ENCODE data around the gene KDM4B.
A peak's percentile ranks its signal among the peaks of the same experiment; 100 is the strongest.

The KDM4B gene

DNA sequence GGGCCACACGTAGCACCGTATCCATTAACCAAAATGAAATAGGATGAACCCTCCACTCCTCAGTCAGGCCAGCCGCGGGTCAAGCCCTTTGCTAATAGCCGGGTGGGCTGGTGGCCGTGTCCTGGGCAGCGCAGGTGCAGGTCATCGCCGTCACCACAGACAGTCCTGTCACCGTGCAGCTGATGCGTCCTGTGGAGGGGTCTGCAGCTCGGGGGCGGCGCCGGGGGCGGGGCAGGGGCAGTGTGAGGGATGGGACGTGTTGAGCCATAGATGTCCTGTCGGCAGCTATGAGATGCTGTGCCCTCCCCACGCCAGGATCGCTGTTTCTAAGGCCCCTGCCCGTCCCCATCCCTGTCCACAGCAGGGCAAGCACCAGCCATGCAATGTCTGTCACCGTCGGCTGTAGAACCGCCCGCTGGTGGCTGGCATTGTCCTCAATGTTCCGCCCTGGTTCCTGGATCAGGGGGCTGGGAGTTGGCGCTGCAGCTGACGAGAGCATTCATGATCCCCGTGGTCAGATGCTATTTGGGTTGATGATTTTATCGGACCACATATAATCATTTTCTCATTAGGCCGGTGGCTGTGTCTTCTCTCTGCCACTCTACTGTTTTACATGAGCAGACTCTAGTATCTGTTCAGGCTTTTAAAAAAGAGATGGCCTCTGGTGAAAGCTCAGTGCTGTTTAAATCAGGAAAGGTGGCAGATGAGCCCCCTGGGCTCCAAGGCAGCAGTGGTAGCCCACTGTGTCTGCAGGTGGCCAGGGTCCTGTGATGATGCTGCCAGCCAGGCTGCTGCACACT lies 126.1 kb downstream of the KDM4B start:
- Mint-ChIP-seq H3K9me3 (peaks cover under 1 to 11% of the 10 kb centered on the region in 2 donors), H3K27ac (no peak overlapping the region), H3K36me3 (peaks cover 37 to 45% of the 10 kb centered on the region in 2 donors), H3K4me3 (no peak overlapping the region), H3K4me1 (peaks cover 0 to 5% of the 10 kb centered on the region in 2 donors), H3K27me3 (no peaks in the 10 kb centered on the region)
- DNase-seq (no peak), ATAC-seq (replicated peaks) (no peak)

DNA sequence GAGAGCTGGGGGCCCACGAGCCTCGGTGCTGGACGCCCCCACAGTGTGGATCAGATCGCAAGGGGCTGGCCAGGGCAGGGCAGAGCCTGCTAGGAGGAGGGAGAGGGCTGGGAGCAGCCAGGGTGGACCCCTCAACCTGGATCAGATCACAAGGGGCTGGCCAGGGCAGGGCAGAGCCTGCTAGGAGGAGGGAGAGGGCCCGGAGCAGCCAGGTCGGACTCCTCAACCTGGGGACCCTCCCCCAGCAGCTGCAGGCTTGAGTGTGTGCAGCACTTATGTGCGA lies 126.6 kb downstream of the KDM4B start:
- H3K27ac Mint-ChIP-seq, result no peak overlapping the region
- H3K27me3 Mint-ChIP-seq, result no peaks in the 10 kb centered on the region
- peaks cover 0 to 5% of the 10 kb centered on the region in 2 donors for H3K4me1 Mint-ChIP-seq
- DNase-seq (no peak), ATAC-seq (replicated peaks) (no peak)
- no peak overlapping the region for H3K4me3 Mint-ChIP-seq
- H3K36me3 Mint-ChIP-seq, result peaks cover 42 to 50% of the 10 kb centered on the region in 2 donors
- peaks cover 6 to 14% of the 10 kb centered on the region in 2 donors for H3K9me3 Mint-ChIP-seq

DNA sequence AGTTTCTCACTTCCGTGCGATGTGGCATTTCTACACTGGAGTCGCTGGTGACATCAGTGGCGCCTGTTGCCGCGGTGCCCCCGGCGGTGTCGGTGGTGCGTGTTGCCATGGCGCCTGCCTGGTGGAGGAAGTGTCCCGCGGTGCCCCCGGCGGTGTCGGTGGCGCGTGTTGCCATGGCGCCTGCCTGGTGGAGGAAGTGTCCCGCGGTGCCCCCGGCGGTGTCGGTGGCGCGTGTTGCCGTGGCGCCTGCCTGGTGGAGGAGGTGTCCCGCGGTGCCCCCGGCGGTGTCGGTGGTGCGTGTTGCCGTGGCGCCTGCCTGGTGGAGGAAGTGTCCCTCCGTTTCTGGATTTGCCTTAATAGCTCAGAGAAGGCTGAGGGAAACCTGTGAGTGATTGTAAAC lies 127.6 kb downstream of the KDM4B start:
- peaks cover 0 to 5% of the 10 kb centered on the region in 2 donors for H3K4me1 Mint-ChIP-seq
- no peak for DNase-seq
- no peak overlapping the region for H3K27ac Mint-ChIP-seq
- H3K9me3 Mint-ChIP-seq, result peaks cover 9 to 18% of the 10 kb centered on the region in 2 donors
- H3K27me3 Mint-ChIP-seq, result no peaks in the 10 kb centered on the region
- H3K4me3 Mint-ChIP-seq, result no peak overlapping the region
- H3K36me3 Mint-ChIP-seq, result peaks cover 50 to 56% of the 10 kb centered on the region in 2 donors
- no peak for ATAC-seq (replicated peaks)

DNA sequence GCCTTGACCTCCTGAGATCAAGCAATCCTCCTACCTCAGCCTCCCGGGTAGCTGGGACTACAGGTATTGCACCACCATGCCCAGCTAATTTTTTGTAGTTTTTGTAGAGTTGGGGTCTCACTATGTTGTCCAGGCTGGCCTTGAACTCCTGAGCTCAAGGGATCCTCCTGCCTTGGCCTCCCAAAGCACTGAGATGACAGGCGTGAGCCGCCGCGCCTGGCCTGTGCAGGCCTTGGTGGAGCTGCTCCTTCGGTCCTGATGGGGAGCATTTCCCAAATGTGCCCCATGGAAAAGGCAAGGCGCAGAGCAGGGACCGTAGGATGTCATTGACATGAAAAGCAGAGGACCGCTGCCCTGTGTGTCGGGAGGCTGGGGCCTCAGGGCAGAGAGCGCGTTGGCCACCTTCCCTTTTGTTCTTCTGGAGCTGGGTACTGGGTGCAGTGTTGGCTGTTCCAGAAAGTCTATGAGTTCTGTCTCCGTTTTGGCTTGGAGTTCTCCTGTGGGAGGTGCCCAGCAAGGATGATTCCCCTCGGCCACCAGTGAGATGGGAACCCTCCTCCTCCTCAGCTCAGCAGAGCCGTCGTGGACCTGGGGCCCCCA lies 128.5 kb downstream of the KDM4B start:
- H3K36me3 Mint-ChIP-seq, result peaks cover 50 to 56% of the 10 kb centered on the region in 2 donors
- H3K4me1 Mint-ChIP-seq, result peaks cover 0 to 5% of the 10 kb centered on the region in 2 donors
- H3K9me3 Mint-ChIP-seq, result peaks cover 9 to 18% of the 10 kb centered on the region in 2 donors
- H3K4me3 Mint-ChIP-seq, result no peak overlapping the region
- no peaks in the 10 kb centered on the region for H3K27me3 Mint-ChIP-seq
- H3K27ac Mint-ChIP-seq, result no peak overlapping the region
- ATAC-seq (replicated peaks), result no peak
- no peak for DNase-seq

DNA sequence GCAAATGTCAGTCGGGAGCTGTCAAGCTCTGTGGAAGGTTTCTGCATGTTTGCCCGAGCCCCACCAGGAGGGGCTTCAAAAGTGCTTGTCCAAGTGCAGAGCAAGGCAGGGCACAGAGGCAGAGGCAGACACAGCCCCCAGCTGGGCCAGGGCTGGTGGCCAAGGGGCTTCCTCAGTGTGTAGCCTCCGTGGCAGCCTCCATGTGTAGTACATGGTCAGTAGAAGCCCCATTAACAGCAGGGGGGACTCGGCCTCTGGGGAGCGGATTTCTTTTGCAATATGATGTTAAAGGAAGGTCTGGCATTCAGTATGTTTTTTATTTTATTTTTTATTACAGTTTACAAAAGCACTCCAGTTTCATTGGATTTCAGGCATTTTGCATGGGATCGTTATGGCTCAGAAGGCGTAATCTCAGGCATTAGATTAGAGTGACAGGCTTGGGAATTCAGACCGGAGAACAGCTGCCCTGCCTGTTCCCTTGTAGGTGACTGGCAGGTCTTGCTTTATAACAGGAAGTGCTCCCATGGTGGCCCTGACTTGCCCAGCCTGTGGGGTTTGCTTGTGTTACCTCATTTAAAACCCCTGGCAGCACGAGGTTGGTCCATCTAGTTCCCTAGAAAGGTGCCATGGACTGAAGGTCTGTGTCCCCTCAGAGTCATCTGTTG lies 129.2 kb downstream of the KDM4B start:
- peaks cover 51 to 56% of the 10 kb centered on the region in 2 donors for H3K36me3 Mint-ChIP-seq
- ATAC-seq (replicated peaks) (no peak), DNase-seq (no peak)
- H3K27ac Mint-ChIP-seq, result no peak overlapping the region
- peaks cover 9 to 18% of the 10 kb centered on the region in 2 donors for H3K9me3 Mint-ChIP-seq
- no peaks in the 10 kb centered on the region for H3K27me3 Mint-ChIP-seq
- H3K4me3 Mint-ChIP-seq, result no peak overlapping the region
- H3K4me1 Mint-ChIP-seq, result peaks cover 0 to 5% of the 10 kb centered on the region in 2 donors

DNA sequence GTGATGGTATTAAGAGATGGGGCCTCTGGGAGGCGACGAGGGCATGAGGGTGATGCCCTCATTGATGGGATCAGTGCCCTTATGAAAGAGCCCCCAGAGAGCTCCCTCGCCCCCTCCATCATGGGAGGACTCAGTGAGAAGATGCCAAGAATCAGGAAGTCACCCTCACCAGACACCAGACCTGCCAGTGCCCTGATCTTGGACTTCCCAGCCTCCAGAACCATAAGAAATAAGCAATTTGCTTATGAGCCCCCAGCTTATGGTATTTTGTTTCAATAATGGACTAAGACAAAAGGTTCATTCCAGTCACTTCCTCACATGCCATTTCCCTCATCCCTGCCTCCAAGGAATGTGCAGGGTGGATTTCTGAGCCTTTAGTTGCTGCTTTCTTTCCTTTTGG lies 129.7 kb downstream of the KDM4B start:
- Mint-ChIP-seq H3K27me3 (no peaks in the 10 kb centered on the region), H3K27ac (no peak overlapping the region), H3K36me3 (peaks cover 52 to 56% of the 10 kb centered on the region in 2 donors), H3K4me3 (no peak overlapping the region), H3K9me3 (peaks cover 9 to 18% of the 10 kb centered on the region in 2 donors), H3K4me1 (peaks cover 0 to 5% of the 10 kb centered on the region in 2 donors)
- DNase-seq, result no peak
- ATAC-seq (replicated peaks), result no peak

DNA sequence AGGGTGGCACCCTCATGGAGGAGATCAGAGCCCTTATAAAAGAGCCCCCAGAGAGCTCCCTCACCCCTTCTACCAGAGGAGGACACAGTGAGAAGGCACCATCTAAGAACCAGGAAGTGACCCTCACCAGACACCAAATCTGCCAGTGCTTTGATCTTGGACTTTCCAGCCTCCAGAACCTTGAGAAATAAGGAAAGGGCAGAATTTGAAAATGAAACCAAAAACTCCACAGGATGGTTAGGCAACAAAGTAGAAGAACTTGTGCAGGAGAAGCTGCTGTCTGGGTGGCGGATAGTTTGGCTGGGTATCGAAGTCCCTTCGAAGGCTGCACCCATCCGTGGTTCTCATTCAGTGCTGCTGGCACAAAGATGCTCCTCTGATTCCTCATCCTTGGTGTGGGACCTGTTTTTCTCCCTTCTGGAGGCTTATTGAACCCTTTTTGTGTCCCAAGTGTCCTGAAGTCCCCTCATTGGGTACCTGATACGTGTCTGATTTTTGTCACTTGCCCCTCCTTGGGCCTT lies 130.8 kb downstream of the KDM4B start:
- Mint-ChIP-seq H3K9me3 (peaks cover 9 to 18% of the 10 kb centered on the region in 2 donors), H3K27me3 (no peaks in the 10 kb centered on the region), H3K4me1 (no peaks in the 10 kb centered on the region), H3K27ac (no peak overlapping the region), H3K4me3 (no peak overlapping the region), H3K36me3 (peaks cover 49% of the 10 kb centered on the region in 2 donors)
- DNase-seq (no peak), ATAC-seq (replicated peaks) (no peak)

DNA sequence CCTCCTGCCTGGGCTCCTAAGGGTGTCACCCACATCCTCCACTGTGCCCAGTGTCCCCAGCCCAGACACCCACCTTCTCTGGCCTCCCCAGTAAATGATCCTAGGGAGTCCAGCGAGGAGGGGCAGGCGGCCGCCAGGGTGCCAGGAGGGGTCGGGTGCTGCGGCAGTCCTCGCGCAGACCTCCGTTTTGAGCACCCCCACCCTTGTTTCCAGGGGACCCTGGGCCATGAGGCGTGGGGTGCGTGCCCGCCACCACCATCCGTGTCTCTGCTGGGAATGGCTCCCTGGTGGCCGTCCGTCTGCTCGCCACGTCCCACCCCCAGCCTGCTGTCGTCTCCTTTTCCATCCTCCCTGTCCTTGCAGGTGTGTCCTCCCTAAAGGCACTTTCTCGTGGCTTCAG lies 133.0 kb downstream of the KDM4B start:
- DNase-seq (no peak), ATAC-seq (replicated peaks) (no peak)
- Mint-ChIP-seq H3K27ac (no peak overlapping the region), H3K27me3 (no peaks in the 10 kb centered on the region), H3K4me3 (no peak overlapping the region), H3K4me1 (no peaks in the 10 kb centered on the region), H3K9me3 (peaks cover 9 to 17% of the 10 kb centered on the region in 2 donors), H3K36me3 (peaks cover 47 to 48% of the 10 kb centered on the region in 2 donors)

DNA sequence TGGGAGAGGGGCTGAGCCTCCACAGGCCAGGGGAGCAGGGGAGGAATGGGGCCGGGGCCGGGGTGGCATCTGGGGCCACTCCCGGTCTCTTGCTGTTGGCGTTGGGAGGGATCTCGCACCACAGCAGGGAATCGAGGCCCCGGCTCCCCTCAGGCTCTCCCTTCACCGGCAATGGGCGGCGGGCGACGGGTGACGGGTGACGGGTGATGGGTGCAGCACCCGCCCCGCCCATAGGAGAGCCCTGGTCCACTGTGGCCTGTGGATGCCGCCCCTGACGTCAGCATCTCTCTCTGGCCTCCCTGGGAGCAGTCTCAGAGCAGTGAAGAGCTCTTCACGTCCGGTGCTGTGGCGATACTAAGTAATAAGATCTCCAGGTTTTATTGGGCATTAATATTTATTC lies 133.6 kb downstream of the KDM4B start:
- peaks cover 40 to 43% of the 10 kb centered on the region in 2 donors for H3K36me3 Mint-ChIP-seq
- no peak for DNase-seq
- peaks cover 9 to 17% of the 10 kb centered on the region in 2 donors for H3K9me3 Mint-ChIP-seq
- H3K4me3 Mint-ChIP-seq, result no peak overlapping the region
- no peaks in the 10 kb centered on the region for H3K4me1 Mint-ChIP-seq
- no peaks in the 10 kb centered on the region for H3K27me3 Mint-ChIP-seq
- no peak for ATAC-seq (replicated peaks)
- H3K27ac Mint-ChIP-seq, result no peak overlapping the region

DNA sequence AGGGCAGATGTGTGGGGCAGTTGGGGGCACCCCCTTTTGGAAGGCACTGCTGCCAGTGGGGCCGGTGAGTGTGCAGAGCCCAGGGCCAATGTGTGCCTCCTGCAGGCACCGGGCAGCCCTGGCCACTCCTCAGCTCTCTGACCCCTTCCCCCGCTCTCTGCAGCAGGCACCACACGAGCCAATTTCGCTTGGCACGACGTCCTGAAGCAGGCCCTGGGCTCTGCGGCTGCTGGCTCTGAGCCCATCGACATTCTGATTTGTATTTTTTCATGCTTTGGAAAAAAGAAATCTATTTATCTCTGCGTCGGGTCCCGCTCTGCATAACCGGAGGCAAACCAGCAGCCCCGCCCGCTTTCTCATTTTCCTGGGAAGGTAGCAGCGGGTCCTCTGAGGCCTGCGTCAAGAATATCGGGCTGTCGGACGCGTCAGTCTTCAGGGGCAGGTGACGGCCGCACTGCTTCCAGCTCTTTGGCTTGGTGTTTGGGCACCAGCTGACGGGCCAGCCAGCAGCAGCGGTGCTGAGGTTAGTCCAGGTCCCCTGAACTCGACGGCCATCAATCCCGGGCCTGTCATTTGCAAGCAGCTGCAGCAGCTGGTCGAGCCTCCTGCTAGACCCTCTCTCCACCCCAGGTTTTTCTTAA lies 134.3 kb downstream of the KDM4B start:
- Mint-ChIP-seq H3K9me3 (peaks cover 9 to 17% of the 10 kb centered on the region in 2 donors), H3K36me3 (peaks cover 35 to 39% of the 10 kb centered on the region in 2 donors), H3K27me3 (no peaks in the 10 kb centered on the region), H3K27ac (peak overlapping the region; percentile 37), H3K4me1 (no peaks in the 10 kb centered on the region), H3K4me3 (no peak overlapping the region)
- ATAC-seq (replicated peaks) (no peak), DNase-seq (no peak)

DNA sequence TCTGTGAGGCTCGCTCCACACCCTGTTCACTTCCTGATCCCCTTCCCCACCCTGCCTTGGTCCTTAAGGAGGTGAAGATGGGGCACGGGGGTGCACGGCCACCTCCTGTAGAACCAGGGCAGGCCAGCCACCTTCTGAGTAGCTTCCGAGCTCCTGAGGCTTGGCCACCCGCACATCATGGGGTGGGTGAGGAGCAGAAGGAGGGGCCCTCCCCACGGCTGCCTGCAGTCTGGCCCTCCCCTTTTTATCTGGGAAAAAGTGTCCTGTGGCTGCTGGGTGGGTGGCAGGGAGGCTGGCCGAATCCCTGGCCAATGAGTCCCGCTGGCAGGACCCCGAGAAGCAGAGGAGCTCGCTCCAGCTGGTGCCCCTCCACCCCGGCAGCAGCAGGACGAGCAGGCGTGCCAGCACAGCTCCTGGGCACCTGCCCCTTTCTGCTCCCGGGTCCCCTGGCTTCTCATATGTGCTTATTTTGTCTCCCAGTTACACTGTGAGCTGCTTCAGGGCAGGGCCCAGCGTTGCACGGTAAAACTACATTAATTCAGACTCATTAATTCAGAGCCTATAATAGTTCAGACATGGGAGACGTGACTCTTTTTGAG lies 135.0 kb downstream of the KDM4B start:
- no peak for DNase-seq
- no peaks in the 10 kb centered on the region for H3K27me3 Mint-ChIP-seq
- ATAC-seq (replicated peaks), result no peak
- H3K27ac Mint-ChIP-seq, result no peak overlapping the region
- H3K4me3 Mint-ChIP-seq, result no peak overlapping the region
- peaks cover 29 to 33% of the 10 kb centered on the region in 2 donors for H3K36me3 Mint-ChIP-seq
- H3K9me3 Mint-ChIP-seq, result peaks cover 9 to 13% of the 10 kb centered on the region in 2 donors
- no peaks in the 10 kb centered on the region for H3K4me1 Mint-ChIP-seq

DNA sequence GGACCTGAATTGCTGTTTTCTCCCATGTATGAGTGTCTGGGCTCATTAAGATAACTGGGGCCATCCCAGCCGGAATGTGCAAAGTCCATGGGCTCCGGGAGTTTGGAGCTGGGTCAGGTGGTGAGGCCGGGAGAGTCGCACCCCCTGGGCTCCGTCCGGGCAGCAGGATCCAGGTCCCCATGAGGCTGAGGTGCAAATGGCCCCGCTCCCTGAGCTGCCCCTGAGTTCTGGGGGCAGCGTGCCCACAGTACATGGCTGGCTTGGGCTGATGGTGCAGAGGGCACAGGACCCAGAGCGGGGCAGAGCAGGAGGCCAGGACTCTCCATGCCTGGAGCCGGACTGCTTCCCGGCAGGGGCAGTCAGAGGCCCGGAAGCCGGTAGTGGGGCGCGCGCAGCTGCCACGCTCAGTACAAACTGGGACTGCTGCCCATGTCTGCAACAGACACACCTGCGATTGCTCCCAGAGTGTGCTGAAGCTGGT lies 136.0 kb downstream of the KDM4B start:
- peaks cover 22 to 25% of the 10 kb centered on the region in 2 donors for H3K36me3 Mint-ChIP-seq
- H3K9me3 Mint-ChIP-seq, result peaks cover 8 to 9% of the 10 kb centered on the region in 2 donors
- H3K4me3 Mint-ChIP-seq, result no peak overlapping the region
- DNase-seq, result no peak
- ATAC-seq (replicated peaks), result no peak
- H3K27me3 Mint-ChIP-seq, result no peaks in the 10 kb centered on the region
- H3K27ac Mint-ChIP-seq, result no peak overlapping the region
- H3K4me1 Mint-ChIP-seq, result no peaks in the 10 kb centered on the region

DNA sequence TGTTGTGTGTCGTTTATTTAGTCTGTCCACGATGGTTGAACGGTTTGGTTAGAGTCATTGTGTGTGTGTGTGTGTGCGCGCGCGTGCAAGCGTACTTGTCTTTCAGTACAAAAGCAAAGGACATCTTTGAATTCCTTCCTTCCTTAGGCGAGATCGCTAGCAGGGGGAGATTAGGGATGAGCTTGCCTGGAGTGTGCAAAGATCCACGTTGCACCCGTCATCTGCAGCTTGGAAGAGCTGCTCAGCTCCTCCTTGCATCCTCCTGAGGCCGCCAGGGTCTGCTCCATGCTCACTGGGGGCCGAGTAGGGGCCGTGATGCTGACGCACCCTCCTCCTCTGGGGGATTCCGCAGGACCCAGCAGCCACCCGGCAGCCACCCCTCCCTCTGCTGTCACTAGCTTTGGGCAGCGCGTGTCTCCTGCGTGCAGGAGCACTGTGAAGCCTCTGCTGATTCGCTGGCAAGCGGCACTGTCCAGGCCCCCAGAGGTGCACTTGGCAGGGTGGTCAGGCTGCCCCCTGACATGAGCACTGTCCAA lies 137.3 kb downstream of the KDM4B start:
- ATAC-seq (replicated peaks), result no peak
- Mint-ChIP-seq H3K36me3 (peaks cover 9 to 17% of the 10 kb centered on the region in 2 donors), H3K27ac (no peak overlapping the region), H3K4me1 (no peaks in the 10 kb centered on the region), H3K4me3 (no peak overlapping the region), H3K9me3 (no peaks in the 10 kb centered on the region), H3K27me3 (no peaks in the 10 kb centered on the region)
- DNase-seq, result no peak

All from stimulated activated naive B cell treated with anti-CD40 and anti-IgM and Interleukin-4, amounts not matched to agents 10 μg/mL and 1 μg/mL and 100 μg/mL, for 72 hours (primary cell).